H1 (cell line): ENCODE measurements around the gene SRSF2. TPM values are rescaled to one million over a fixed set of nuclear protein-coding genes. Genes with fewer than 3 reads are reported as not detected.

Source experiments
- CHD7 ChIP-seq: fragments of 300-600 bp; sonication (generic); IDR thresholded peaks from 2 replicates; pipeline ENCODE4 v1.7.1; 2012; ENCODE audit warnings: low read length, moderate library complexity, mild to moderate bottlenecking, inconsistent platforms; ENCODE audit not compliant: insufficient replicate concordance
- GABPA ChIP-seq: IDR thresholded peaks from 2 replicates; pipeline ENCODE4 v1.6.1; 2011; ENCODE audit warnings: mild to moderate bottlenecking, low read length, moderate library complexity, borderline replicate concordance; ENCODE audit not compliant: insufficient read depth
- RBBP5 ChIP-seq: IDR thresholded peaks from 2 replicates; pipeline ENCODE4 v1.7.1; 2012; ENCODE audit warnings: low read depth, mild to moderate bottlenecking, inconsistent platforms, low read length, moderate library complexity, borderline replicate concordance
- SRF ChIP-seq: IDR thresholded peaks from 2 replicates; pipeline ENCODE4 v1.6.1; 2011; ENCODE audit warnings: mild to moderate bottlenecking, low read depth, low read length, moderate library complexity
- polyA plus RNA-seq, 7 experiments: library from polyadenylated mRNA; depleted of rRNA in 3 of 7; stranded (reverse) in 5 of 7; unstranded in 2 of 7; fragments of >200 nt in 5 of 7; fragments of 200-250 nt in 2 of 7; gene quantifications; 1 replicate in 5 of 7; 2 replicates in 1 of 7; 4 replicates in 1 of 7; pipeline versions ENCODE4 v1.2.1 to v1.2.3, GENCODE V29; 2011 to 2013; ENCODE audit warnings: missing spikeins in 2 of 7, mixed read lengths in 2 of 7
- total RNA-seq: library from RNA; stranded (reverse); fragmentation: NEBNext Ultra II Directional; extraction: Animal tissue kit (Norgen Biotek cat#: 25700); gene quantifications from 2 replicates; pipeline ENCODE4 v1.2.1, GENCODE V29; 2021

SRSF2 gene
- total and polyA plus RNA-seq, 2 of the 8 experiments (the other 6 are each of a cell fraction or from before 2014, with no cell fraction given): 397 to 401 TPM

GRCh38 chr17:76696763-76697701, 40.1 kb downstream of the SRSF2 start (continued):
- no peak for TF ChIP-seq CHD7
- no peak for TF ChIP-seq SRF
- no peak for TF ChIP-seq RBBP5
- no peak for TF ChIP-seq GABPA
